Lower leg skin (tissue), 4 donors: ENCODE measurements around the gene NDE1. TPM values are rescaled to one million over a fixed set of nuclear protein-coding genes. Genes with fewer than 3 reads are reported as not detected.

Experiments
- DNase-seq, 2 donors: peaks; one replicate each; pipeline ENCODE4 v3.0.0-alpha.2; 2019; ENCODE audit warnings: low spot score in 2 of 2
- H3K4me3 ChIP-seq: fragments of 200-600 bp; sonication (generic); 2 replicates; pipeline ENCODE4 v1.5.1; 2017; ENCODE audit warnings: mild to moderate bottlenecking, low read depth; ENCODE audit not compliant: poor library complexity, severe bottlenecking
- POLR2A ChIP-seq, 2 donors: fragments of 450-650 bp; IDR thresholded peaks; one replicate each; pipeline ENCODE4 v1.6.1; 2016 to 2017; ENCODE audit warnings: antibody characterized with exemption in 2 of 2, mild to moderate bottlenecking in 1 of 2, moderate library complexity in 1 of 2
- WGBS, 2 donors: methylation state at CpG; one replicate each; pipeline ENCODE4 v1.1.5; 2018; 5-methylcytosine and 5-hydroxymethylcytosine counted together
- intact Hi-C: fragments of 100-400 bp; cut with DNase I; formaldehyde crosslinking; loops from one replicate; pipeline ENCODE4 v1.15.0; 2023; ENCODE audit warnings: low total_unique reads
- microRNA counts, 2 donors: library from miRNA; unstranded; fragments of <30 nt; microRNA quantifications; one replicate each; lab custom pipeline; 2016
- total RNA-seq, 4 donors: library from RNA; depleted of rRNA; stranded (reverse); fragments of >200 nt; gene quantifications; one replicate each; pipeline ENCODE4 v1.1.0, GENCODE V29; 2016
- TF ChIP-seq, protein P1 (sequence below), 3 donors: fragments of 450-650 bp; IDR thresholded peaks; one replicate each; pipeline ENCODE4 v1.5.1; 2016; ENCODE audit warnings: antibody characterized with exemption in 3 of 3, mild to moderate bottlenecking in 3 of 3, moderate library complexity in 2 of 3

NDE1 gene
- total RNA-seq, 4 donors from 2014 or later = 69.8 to 184 (median 85.1) TPM

DNA sequence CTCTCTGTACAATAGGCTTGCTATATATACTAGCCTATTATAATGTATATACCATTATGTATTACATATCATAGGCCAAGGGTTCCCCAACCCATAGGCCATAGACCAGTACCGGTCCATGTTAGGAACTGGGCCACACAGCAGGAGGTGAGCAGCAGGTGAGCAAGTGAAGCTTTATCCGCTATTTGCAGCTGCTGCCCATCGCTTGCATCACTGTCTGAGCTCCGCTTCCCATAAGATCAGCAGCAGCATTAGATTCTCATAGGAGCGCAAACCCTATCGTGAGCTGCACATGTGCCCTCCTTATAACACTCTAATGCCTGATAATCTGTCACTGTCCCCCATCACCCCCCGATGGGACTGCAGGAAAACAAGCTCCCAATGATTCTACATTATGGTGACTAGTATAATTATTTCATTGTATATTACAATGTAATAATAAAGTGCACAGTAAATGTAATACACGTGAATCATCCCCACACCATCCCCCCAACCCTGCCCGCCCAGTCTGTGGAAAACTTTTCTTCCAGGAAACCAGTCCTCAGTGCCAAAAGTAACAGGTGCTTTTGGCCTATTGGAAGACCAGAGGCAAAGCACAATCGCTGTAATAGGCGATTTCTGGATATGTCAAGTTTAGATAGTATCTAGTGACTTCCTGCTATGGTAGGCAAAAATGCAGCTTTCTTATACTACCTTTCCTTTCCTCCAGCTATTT, 122.7 kb downstream of the NDE1 start:
- intact Hi-C loops = no loop called here
- no peak for DNase-seq
- TF ChIP-seq POLR2A (IDR thresholded peaks at IDR 0.05) = no peak
- TF ChIP-seq, protein P1, sequence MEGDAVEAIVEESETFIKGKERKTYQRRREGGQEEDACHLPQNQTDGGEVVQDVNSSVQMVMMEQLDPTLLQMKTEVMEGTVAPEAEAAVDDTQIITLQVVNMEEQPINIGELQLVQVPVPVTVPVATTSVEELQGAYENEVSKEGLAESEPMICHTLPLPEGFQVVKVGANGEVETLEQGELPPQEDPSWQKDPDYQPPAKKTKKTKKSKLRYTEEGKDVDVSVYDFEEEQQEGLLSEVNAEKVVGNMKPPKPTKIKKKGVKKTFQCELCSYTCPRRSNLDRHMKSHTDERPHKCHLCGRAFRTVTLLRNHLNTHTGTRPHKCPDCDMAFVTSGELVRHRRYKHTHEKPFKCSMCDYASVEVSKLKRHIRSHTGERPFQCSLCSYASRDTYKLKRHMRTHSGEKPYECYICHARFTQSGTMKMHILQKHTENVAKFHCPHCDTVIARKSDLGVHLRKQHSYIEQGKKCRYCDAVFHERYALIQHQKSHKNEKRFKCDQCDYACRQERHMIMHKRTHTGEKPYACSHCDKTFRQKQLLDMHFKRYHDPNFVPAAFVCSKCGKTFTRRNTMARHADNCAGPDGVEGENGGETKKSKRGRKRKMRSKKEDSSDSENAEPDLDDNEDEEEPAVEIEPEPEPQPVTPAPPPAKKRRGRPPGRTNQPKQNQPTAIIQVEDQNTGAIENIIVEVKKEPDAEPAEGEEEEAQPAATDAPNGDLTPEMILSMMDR (IDR thresholded peaks at IDR 0.05) = no peak
- 83 to 84% methylated on average over 11 of the region's 11 CpGs for WGBS, 2 donors
- H3K4me3 ChIP-seq = no peak overlapping the region

DNA sequence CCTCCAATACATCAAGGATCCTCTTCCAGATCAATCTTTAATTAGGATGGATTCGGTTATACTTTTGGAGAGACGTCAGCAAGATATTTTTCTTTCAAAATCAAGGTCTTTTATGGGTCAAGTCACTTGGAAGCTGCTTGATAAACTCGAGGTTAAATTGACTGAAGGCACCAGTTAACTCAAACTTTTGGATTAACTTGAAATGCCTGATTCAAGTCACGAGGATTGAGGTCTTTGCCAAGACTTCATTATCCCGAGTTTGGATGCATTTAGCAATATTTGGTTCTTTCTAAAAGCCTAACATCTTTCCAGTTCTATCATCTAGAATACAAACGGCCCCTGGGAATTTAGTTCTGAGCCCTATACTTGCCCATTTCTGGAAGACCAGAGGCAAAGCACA, 123.9 kb downstream of the NDE1 start:
- intact Hi-C loops = no loop called here
- TF ChIP-seq POLR2A (IDR thresholded peaks at IDR 0.05) = no peak
- TF ChIP-seq, protein P1 (IDR thresholded peaks at IDR 0.05) = no peak
- no peak for DNase-seq
- WGBS, 2 donors = 41 to 47% methylated on average over 6 of the region's 6 CpGs
- H3K4me3 ChIP-seq = no peak overlapping the region

DNA sequence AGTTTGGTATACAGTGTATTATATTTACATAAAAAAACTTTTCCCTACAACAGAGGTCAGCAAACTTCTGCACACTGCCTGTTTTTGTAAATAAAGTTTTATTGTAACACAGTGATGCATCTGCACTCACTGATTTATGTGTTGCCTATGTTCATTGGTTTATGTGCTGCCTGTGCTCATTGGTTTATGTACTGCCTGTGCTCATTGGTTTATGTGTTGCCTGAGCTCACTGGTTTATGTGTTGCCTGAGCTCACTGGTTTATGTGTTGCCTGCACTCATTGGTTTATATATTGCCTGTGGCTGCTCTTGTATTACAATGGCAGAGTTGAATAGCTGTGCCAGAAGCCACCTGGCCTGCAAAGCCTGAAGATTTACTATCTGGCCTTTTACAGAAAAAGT, 125.2 kb downstream of the NDE1 start:
- TF ChIP-seq, protein P1 (IDR thresholded peaks at IDR 0.05) = no peak
- no peak for TF ChIP-seq POLR2A (IDR thresholded peaks at IDR 0.05)
- DNase-seq = no peak
- H3K4me3 ChIP-seq = no peak overlapping the region
- intact Hi-C loops = no loop called here

DNA sequence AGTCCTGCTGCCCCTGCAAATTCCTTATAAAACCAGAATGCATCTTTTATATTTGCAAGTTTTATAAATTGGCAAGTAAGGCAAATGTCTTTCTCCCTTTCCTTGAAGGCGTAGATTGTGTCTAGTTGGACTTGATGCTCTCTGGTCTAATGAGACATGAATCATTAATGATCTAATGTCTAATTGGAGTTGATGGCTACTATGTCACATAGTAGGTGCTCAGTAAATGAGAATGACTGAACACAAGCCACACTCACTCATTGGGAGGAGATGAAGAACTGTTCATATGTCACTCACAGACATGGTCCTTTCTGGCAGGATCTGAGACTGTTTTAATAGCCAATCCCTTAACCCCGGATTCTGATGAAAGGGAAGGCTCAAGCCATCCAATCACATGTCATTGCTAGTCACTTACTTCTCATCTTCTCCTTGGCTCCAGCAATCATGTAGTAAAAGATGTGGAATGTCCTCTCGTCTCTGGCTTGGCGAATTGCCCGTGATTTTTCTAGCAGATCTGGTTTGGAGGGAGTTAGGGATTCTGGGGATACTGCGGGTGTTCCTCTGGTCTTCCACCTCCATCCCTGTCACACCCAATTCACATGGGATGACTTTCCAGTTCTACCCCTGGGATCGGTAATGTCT, 125.7 kb downstream of the NDE1 start:
- TF ChIP-seq POLR2A (IDR thresholded peaks at IDR 0.05) = no peak
- TF ChIP-seq, protein P1 (IDR thresholded peaks at IDR 0.05) = no peak
- no peak for DNase-seq
- intact Hi-C loops = no loop called here
- WGBS, 2 donors = 48 to 49% methylated on average over 7 of the region's 7 CpGs
- H3K4me3 ChIP-seq = no peak overlapping the region

MicroRNA genes within 50 kb of the gene (microRNA counts, 767-probe panel; counts per million panel counts)
- 0 to 358 counts per million in 2 donors for microRNA hsa-miR-484 (lab: Ali Mortazavi, UCI)

Other genes with a start within 250 kb of the NDE1 start
- gene BMERB1, start 215.7 kb upstream of the NDE1 start, total RNA-seq = 10 to 100 TPM in 2 of 4 donors, 1 to 10 TPM in 2; 7.4 to 20.4 (median 10.6) TPM
- 10 to 100 TPM; 31.2 to 43.2 (median 35.7) TPM for gene MARF1, start 7.1 kb upstream of the NDE1 start, total RNA-seq
- 100 to 1,000 TPM in 1 of 4 donors, 10 to 100 TPM in 3; 13.7 to 139 (median 39.0) TPM for gene MYH11, start 206.8 kb downstream of the NDE1 start, total RNA-seq
- gene CEP20, start 238.4 kb downstream of the NDE1 start, total RNA-seq = 10 to 100 TPM; 39.7 to 43.3 (median 40.7) TPM